Choroid plexus epithelial cell (primary cell): ENCODE results near the gene CROCC2.

Experiments used
- DNase-seq: peaks from one replicate; pipeline ENCODE4 v3.0.0-alpha.2; 2010; ENCODE audit warnings: low read depth
- H3K4me3 ChIP-seq: 2 replicates; pipeline ENCODE4 v1.5.1; 2011; ENCODE audit warnings: low read depth, mild to moderate bottlenecking, control low read depth, low read length, moderate library complexity
- TF ChIP-seq, protein P1 (sequence below): conservative IDR thresholded peaks from 2 replicates; pipeline ENCODE4 v1.5.1; 2011; ENCODE audit warnings: low read depth, mild to moderate bottlenecking, control low read depth, inconsistent platforms, low read length, moderate library complexity

CROCC2 gene

DNA sequence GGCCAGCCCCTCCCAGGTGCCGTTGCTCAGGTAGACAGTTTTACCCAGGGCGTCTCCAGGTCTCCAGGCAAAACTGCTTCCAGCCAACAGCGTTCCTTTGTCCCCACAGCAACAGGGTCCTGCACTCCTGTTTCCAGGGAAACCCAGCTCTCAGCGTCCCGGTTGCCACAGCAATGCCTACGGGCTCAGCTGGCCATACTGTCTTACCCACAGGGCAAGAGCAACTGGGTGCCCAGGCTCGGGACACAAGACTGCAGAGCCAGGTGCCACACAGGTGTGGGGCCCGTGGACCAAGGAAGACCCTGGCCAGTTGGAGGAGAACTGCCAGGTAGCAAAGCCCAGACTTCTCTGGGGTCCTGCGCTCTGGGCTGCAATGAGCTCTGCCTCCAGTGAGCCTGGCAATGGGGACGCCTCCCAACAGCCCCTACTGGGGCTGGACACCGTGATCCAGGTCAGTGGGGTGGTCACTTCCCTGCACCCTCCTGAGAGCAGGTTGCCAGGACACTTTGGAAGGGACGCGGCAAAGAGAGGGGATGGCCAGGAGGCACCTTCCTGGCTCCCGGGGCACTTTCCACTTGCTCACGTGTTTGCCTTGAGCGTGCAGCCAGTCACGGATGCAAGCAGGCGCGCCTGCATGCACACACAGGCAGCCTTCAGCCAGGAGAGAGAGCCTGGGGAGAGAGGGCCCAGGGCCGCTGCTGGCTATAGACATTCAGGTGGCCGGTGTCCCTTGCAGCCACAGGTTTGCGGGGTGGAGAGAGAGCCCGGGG is at the start of gene CROCC2:
Gene CROCC2, plus strand, starts transcription at position 196 of the 770 bp plus-strand sequence. Its CDS starts 178 bp downstream, at position 374.
- TF ChIP-seq, protein P1, sequence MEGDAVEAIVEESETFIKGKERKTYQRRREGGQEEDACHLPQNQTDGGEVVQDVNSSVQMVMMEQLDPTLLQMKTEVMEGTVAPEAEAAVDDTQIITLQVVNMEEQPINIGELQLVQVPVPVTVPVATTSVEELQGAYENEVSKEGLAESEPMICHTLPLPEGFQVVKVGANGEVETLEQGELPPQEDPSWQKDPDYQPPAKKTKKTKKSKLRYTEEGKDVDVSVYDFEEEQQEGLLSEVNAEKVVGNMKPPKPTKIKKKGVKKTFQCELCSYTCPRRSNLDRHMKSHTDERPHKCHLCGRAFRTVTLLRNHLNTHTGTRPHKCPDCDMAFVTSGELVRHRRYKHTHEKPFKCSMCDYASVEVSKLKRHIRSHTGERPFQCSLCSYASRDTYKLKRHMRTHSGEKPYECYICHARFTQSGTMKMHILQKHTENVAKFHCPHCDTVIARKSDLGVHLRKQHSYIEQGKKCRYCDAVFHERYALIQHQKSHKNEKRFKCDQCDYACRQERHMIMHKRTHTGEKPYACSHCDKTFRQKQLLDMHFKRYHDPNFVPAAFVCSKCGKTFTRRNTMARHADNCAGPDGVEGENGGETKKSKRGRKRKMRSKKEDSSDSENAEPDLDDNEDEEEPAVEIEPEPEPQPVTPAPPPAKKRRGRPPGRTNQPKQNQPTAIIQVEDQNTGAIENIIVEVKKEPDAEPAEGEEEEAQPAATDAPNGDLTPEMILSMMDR, result no peak
- H3K4me3 ChIP-seq, result no peak within 1 kb of the TSS
- DNase-seq, result no peak

DNA sequence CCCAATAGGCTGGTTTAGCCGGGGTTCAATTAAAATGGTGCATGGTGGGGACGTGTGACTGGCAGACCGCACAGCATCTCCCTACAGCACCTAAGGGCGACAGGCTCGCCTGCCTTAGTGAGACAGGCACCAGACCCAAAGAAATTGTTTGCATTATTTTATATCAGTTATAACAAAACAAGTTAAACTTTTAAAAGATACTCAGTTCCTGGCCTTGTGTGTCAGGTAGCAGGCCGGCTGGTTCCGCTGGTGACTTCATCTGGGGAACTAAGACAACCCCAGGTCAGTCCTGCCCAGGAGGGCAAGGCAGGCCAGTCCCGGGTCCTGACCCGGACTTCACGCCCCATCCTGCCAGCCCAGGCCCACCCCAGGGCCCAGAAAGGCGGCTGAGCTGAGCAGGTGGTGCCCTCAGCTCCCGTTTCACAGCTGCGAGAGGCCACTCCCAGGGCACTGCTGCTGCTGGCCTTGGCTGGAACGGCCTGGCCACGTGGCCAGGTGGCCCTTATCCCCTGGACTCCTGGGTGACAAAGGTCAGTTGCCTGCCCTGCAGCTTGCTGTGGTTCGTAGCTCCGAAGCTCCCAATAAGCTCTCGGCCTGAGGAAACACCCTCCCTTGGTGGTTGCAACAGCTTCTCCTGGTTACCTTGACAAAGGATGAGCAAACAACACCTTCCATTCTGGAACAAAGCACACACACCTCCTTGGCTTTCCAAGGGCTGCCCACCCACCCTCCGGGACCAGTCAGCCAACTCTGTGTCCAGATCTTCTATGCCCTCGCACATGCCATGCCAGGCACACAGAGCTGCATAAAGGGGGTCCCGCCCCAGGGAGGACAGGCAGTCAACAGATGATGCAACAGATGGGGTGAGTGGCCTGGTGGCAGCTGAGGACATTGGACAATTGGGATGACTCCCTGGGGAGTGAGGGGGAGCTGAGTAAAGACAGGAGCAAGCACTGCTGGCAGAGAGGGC is 48.8 kb upstream of the CROCC2 start:
- TF ChIP-seq, protein P1, result no peak
- no peak overlapping the region for H3K4me3 ChIP-seq
- DNase-seq, result no peak

DNA sequence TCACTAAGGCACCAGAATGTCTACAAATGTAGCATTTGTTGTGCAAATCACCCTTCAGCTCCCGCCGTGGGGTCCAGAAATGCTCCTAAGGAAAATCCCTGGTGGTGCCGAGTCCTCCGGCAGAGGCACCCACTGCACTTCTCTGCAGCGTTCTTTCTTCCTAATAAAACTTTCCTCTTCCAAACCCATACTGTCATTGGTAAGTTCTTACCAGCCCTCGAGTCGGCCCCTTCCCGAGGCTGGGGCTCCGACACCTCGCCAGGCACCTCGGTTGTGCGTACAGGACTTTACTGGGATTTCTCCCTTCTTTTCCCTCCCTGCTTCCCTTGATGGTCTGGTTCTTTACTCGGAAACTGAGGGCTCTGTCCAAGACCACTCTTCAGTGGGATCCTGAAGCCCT is 47.8 kb upstream of the CROCC2 start:
- TF ChIP-seq, protein P1, result no peak
- DNase-seq, result no peak
- no peak overlapping the region for H3K4me3 ChIP-seq

DNA sequence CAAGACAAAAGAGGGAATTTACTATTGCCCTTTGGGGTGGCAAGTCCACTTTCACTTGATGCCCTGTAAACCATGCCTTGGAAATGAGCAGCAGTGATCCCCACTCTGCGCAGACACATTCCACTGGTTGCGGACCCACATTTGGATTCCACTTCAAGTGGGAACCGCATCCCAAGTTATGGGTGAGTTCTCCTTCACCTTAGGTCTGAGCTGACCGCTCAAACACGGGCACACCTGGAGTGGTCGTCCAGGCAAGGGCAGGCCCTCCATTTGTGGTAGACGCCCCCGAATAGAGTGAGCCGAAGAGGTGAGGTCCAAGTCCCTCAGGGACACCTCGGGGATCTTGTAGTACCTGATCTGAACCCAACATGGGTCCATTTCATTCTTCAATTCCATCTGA is 47.3 kb upstream of the CROCC2 start:
- TF ChIP-seq, protein P1, result no peak
- no peak overlapping the region for H3K4me3 ChIP-seq
- no peak for DNase-seq

DNA sequence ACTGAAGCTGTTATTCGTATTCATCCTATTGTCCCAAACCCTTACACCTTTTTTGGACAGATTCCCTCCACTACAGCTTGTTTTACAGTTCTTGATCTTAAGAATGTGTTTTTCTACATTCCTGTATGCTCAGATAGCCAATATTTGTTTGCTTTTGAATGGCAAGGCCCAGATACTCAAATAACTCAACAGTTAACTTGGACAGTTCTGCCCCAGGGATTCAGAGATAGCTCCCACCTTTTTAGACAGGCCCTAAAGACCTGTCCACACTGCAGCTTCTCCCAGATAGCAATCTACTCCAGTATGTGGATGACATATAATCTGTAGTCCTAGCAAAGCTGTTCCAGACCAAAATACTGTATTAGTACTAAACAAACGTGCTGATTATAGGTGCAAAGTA is 44.6 kb upstream of the CROCC2 start:
- H3K4me3 ChIP-seq, result no peak overlapping the region
- TF ChIP-seq, protein P1, result no peak
- DNase-seq, result no peak

DNA sequence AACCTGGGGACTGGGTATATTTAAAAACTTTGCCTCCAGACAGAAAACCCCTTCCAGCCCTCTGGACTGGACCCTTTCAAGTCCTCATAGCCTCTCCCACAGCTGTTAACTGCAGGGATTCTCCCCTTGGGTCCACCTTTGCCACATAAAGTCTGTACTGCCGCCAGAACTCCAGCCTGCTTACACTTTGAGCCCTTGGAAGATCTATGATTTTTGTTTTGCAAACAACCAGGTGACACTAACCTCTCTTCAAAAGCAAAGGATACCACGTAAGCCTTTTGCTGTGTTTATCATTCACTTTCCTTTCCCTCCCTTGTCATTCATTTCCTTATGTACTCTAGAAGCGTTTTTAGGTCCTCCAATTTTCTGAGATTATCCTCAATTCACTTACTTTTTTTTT is 41.7 kb upstream of the CROCC2 start:
- DNase-seq, result no peak
- no peak overlapping the region for H3K4me3 ChIP-seq
- TF ChIP-seq, protein P1, result no peak
